ENCODE measurements around the gene FBXO17.
A peak's percentile ranks its signal among the peaks of the same experiment; 100 is the strongest.
"Not testable (repeated sequence)": the region's sequence is repeated elsewhere in the genome, so short reads cannot be mapped to it uniquely, and the experiment has no call there.

The FBXO17 gene

GRCh38 chr19:38944981-38945506, 30.5 kb downstream of the FBXO17 start:
- CTCF ChIA-PET = interaction anchor here (1.4 to 2.7 kb wide), 4 partner anchors 12 to 542 kb away, joined by 3 to 12 read pairs (median 8); partner anchors contain the start of genes FAM98C, MRPS12 and SARS2
- POLR2A ChIA-PET = no interaction called here
- DNase-seq (ENCODE audit: extremely low spot score) = no peak
- no peak for TF ChIP-seq CTCF (IDR thresholded peaks at IDR 0.05; ENCODE audit: control extremely low read depth, extremely low read depth, low read depth, missing control alignments)

GRCh38 chr19:38942471-38943181, 32.9 kb downstream of the FBXO17 start:
- CTCF ChIA-PET = interaction anchor here (1.0 to 2.7 kb wide), 3 partner anchors 10 to 540 kb away, joined by 3 to 9 read pairs (median 8); partner anchors contain the start of genes FAM98C, MRPS12 and SARS2
- POLR2A ChIA-PET = no interaction called here
- no peak for TF ChIP-seq CTCF (IDR thresholded peaks at IDR 0.05; ENCODE audit: control extremely low read depth, extremely low read depth, low read depth, missing control alignments)
- DNase-seq (ENCODE audit: extremely low spot score) = peak; percentile 3

- ChIA-PET CTCF (interaction anchor here (1.0 to 2.5 kb wide), 2 partner anchors 10 to 12 kb away, joined by 3 to 8 read pairs; partner anchors contain the start of genes MRPS12 and SARS2), POLR2A (interaction anchor here (0.6 kb wide), 1 partner anchor 36 kb away, joined by 3 read pairs; no protein-coding TSS in a partner anchor)
- no peak for TF ChIP-seq CTCF (IDR thresholded peaks at IDR 0.05; ENCODE audit: control extremely low read depth, extremely low read depth, low read depth, missing control alignments)
- peak; percentile 2 for DNase-seq (ENCODE audit: extremely low spot score)
These were observed 33.6 kb downstream of the FBXO17 start for GRCh38 chr19:38941979-38942378.

GRCh38 chr19:38941466-38941865, 34.1 kb downstream of the FBXO17 start:
- ChIA-PET POLR2A (interaction anchor here (0.6 kb wide), 1 partner anchor 36 kb away, joined by 3 read pairs; no protein-coding TSS in a partner anchor), CTCF (interaction anchor here (0.8 to 2.5 kb wide), 3 partner anchors 8 to 11 kb away, joined by 3 to 16 read pairs (median 13); partner anchors contain the start of genes MRPS12 and SARS2)
- not testable (repeated sequence) for DNase-seq (ENCODE audit: extremely low spot score)

GRCh38 chr19:38939957-38940356, 35.6 kb downstream of the FBXO17 start:
- POLR2A ChIA-PET = no interaction called here
- no peak for TF ChIP-seq CTCF (IDR thresholded peaks at IDR 0.05; ENCODE audit: control extremely low read depth, extremely low read depth, low read depth, missing control alignments)
- CTCF ChIA-PET = interaction anchor here (0.9 to 2.5 kb wide), 4 partner anchors 9 to 537 kb away, joined by 3 to 16 read pairs (median 8); partner anchors contain the start of genes FAM98C, MRPS12 and SARS2
- no peak for DNase-seq (ENCODE audit: extremely low spot score)

- DNase-seq (ENCODE audit: extremely low spot score) = no peak
- TF ChIP-seq CTCF (IDR thresholded peaks at IDR 0.05; ENCODE audit: control extremely low read depth, extremely low read depth, low read depth, missing control alignments) = no peak
- ChIA-PET POLR2A (interaction anchor here (0.7 kb wide), 1 partner anchor 565 kb away, joined by 3 read pairs; the partner anchor contains the start of gene DLL3), CTCF (interaction anchor here (0.6 to 4.7 kb wide), 10 partner anchors 8 to 531 kb away, joined by 3 to 26 read pairs (median 4); partner anchors contain the start of gene FAM98C)
These were observed 42.0 kb downstream of the FBXO17 start for GRCh38 chr19:38933544-38933943.
